ES-I3 (cell line): ENCODE results near the gene PRKCD.
"Not testable (repeated sequence)": the region's sequence is repeated elsewhere in the genome, so short reads cannot be mapped to it uniquely, and the experiment has no call there.

Experiments
- H3K36me3 ChIP-seq: 2 replicates; pipeline ENCODE4 v1.6.1; 2013; ENCODE audit warnings: mild to moderate bottlenecking, low read length, control low read depth, moderate library complexity; ENCODE audit not compliant: insufficient read depth
- H3K4me1 ChIP-seq: 2 replicates; pipeline ENCODE4 v1.6.1; 2013; ENCODE audit warnings: mild to moderate bottlenecking, control low read depth, low read length; ENCODE audit not compliant: insufficient read depth
- H3K9ac ChIP-seq: 2 replicates; pipeline ENCODE4 v1.6.1; 2013; ENCODE audit warnings: low read depth, mild to moderate bottlenecking, low read length, moderate library complexity
- H3K9me3 ChIP-seq: 2 replicates; pipeline ENCODE4 v1.6.1; 2013; ENCODE audit warnings: mild to moderate bottlenecking, low read length, moderate library complexity; ENCODE audit not compliant: control insufficient read depth, insufficient read depth

Gene PRKCD

GRCh38 chr3:53146319-53146891 lies 14.6 kb upstream of the PRKCD start:
- Histone ChIP-seq H3K4me1 (no peaks in the 10 kb centered on the region), H3K9ac (no peak overlapping the region), H3K9me3 (no peaks in the 10 kb centered on the region), H3K36me3 (no peaks in the 10 kb centered on the region)

GRCh38 chr3:53147151-53147902 lies 13.7 kb upstream of the PRKCD start:
- H3K4me1 ChIP-seq: no peaks in the 10 kb centered on the region
- no peak overlapping the region for H3K9ac ChIP-seq

GRCh38 chr3:53147903-53148400 lies 13.1 kb upstream of the PRKCD start:
- no peaks in the 10 kb centered on the region for H3K4me1 ChIP-seq
- no peaks in the 10 kb centered on the region for H3K9me3 ChIP-seq
- H3K9ac ChIP-seq: no peak overlapping the region
- H3K36me3 ChIP-seq: no peaks in the 10 kb centered on the region

More at GRCh38 chr3:53147151-53147902, 13.7 kb upstream of the PRKCD start:
- Histone ChIP-seq H3K36me3 (no peaks in the 10 kb centered on the region), H3K9me3 (no peaks in the 10 kb centered on the region)

GRCh38 chr3:53149006-53149690 lies 11.9 kb upstream of the PRKCD start:
- Histone ChIP-seq H3K9ac (no peak overlapping the region), H3K9me3 (no peaks in the 10 kb centered on the region), H3K36me3 (no peaks in the 10 kb centered on the region), H3K4me1 (no peaks in the 10 kb centered on the region)

GRCh38 chr3:53149699-53150098 lies 11.3 kb upstream of the PRKCD start:
- Histone ChIP-seq H3K9me3 (no peaks in the 10 kb centered on the region), H3K9ac (no peak overlapping the region), H3K36me3 (no peaks in the 10 kb centered on the region), H3K4me1 (no peaks in the 10 kb centered on the region)

- H3K36me3 ChIP-seq: no peaks in the 10 kb centered on the region
- no peaks in the 10 kb centered on the region for H3K9me3 ChIP-seq
- no peak overlapping the region for H3K9ac ChIP-seq
- no peaks in the 10 kb centered on the region for H3K4me1 ChIP-seq
These were observed 10.5 kb upstream of the PRKCD start for GRCh38 chr3:53150247-53151085.

- H3K9ac ChIP-seq, H3K9me3 ChIP-seq, H3K4me1 ChIP-seq, H3K36me3 ChIP-seq: not testable (repeated sequence)
These were observed 9.9 kb upstream of the PRKCD start for GRCh38 chr3:53151086-53151438.

- Histone ChIP-seq H3K36me3 (no peaks in the 10 kb centered on the region), H3K4me1 (no peaks in the 10 kb centered on the region), H3K9me3 (no peaks in the 10 kb centered on the region), H3K9ac (no peak overlapping the region)
These were observed 9.5 kb upstream of the PRKCD start for GRCh38 chr3:53151465-53151864.

GRCh38 chr3:53151870-53152660 lies 8.9 kb upstream of the PRKCD start:
- Histone ChIP-seq H3K36me3 (no peaks in the 10 kb centered on the region), H3K9me3 (no peaks in the 10 kb centered on the region), H3K9ac (no peak overlapping the region), H3K4me1 (peaks cover 5% of the 10 kb centered on the region)

GRCh38 chr3:53153264-53153823 lies 7.7 kb upstream of the PRKCD start:
- no peak overlapping the region for H3K9ac ChIP-seq
- peaks cover 8% of the 10 kb centered on the region for H3K4me1 ChIP-seq

GRCh38 chr3:53153980-53154379 lies 7.0 kb upstream of the PRKCD start:
- Histone ChIP-seq H3K9me3 (no peaks in the 10 kb centered on the region), H3K36me3 (no peaks in the 10 kb centered on the region), H3K4me1 (peaks cover 8% of the 10 kb centered on the region), H3K9ac (no peak overlapping the region)

More at GRCh38 chr3:53153264-53153823, 7.7 kb upstream of the PRKCD start:
- H3K36me3 ChIP-seq: no peaks in the 10 kb centered on the region
- no peaks in the 10 kb centered on the region for H3K9me3 ChIP-seq

GRCh38 chr3:53154881-53155285 lies 6.1 kb upstream of the PRKCD start:
- Histone ChIP-seq H3K9ac (no peak overlapping the region), H3K9me3 (no peaks in the 10 kb centered on the region), H3K36me3 (no peaks in the 10 kb centered on the region), H3K4me1 (peaks cover 17% of the 10 kb centered on the region)

GRCh38 chr3:53155760-53156159 lies 5.2 kb upstream of the PRKCD start:
- H3K36me3 ChIP-seq: no peaks in the 10 kb centered on the region
- no peaks in the 10 kb centered on the region for H3K9me3 ChIP-seq
- peaks cover 23% of the 10 kb centered on the region for H3K4me1 ChIP-seq
- no peak overlapping the region for H3K9ac ChIP-seq
